Uterus (tissue), 4 donors: ENCODE measurements around the gene FGF14. TPM values are rescaled to one million over a fixed set of nuclear protein-coding genes. Genes with fewer than 3 reads are reported as not detected.

Experiments used
- DNase-seq, 2 donors: peaks; one replicate each; pipeline ENCODE4 v3.0.0-alpha.2; 2019 to 2020
- H3K27ac ChIP-seq, 2 donors: fragments of 200-600 bp; sonication (generic); 1 replicate in 1 of 2; 2 replicates in 1 of 2; pipeline ENCODE4 v1.5.1; 2016 to 2018
- H3K27me3 ChIP-seq, 2 donors: fragments of 200-600 bp; sonication (generic); one replicate each; pipeline ENCODE4 v1.5.1; 2018 to 2019; ENCODE audit warnings: control low read depth in 1 of 2
- H3K36me3 ChIP-seq, 2 donors: fragments of 200-600 bp; sonication (generic); one replicate each; pipeline ENCODE4 v1.5.1; 2019; ENCODE audit warnings: control low read depth in 1 of 2
- H3K4me1 ChIP-seq, 2 donors: fragments of 200-600 bp; sonication (generic); one replicate each; pipeline ENCODE4 v1.5.1; 2018 to 2019; ENCODE audit warnings: control low read depth in 1 of 2
- H3K4me3 ChIP-seq, 2 donors: fragments of 200-600 bp; sonication (generic); 1 replicate in 1 of 2; 2 replicates in 1 of 2; pipeline ENCODE4 v1.5.1; 2018 to 2019; ENCODE audit warnings: mild to moderate bottlenecking in 1 of 2
- H3K9me3 ChIP-seq, 2 donors: fragments of 200-600 bp; sonication (generic); one replicate each; pipeline ENCODE4 v1.5.1; 2019; ENCODE audit warnings: control low read depth in 1 of 2
- CTCF ChIP-seq, 4 experiments: fragments of 200-600 bp in 2 of 4; fragments of 450-650 bp in 2 of 4; sonication (generic) in 2 of 4; IDR thresholded peaks; one replicate each; pipeline ENCODE4 v1.5.1; 2016 to 2019; ENCODE audit warnings: antibody characterized with exemption in 4 of 4, mild to moderate bottlenecking in 2 of 4, moderate library complexity in 1 of 4
- POLR2A ChIP-seq, 2 donors: fragments of 450-650 bp; IDR thresholded peaks; one replicate each; pipeline ENCODE4 v1.6.1; 2016; ENCODE audit warnings: antibody characterized with exemption in 2 of 2, mild to moderate bottlenecking in 1 of 2, moderate library complexity in 1 of 2
- intact Hi-C: fragments of 100-400 bp; cut with DNase I; formaldehyde crosslinking; loops from one replicate; pipeline ENCODE4 v1.15.1; 2023; ENCODE audit warnings: low total_unique reads
- total RNA-seq, 4 donors: library from RNA; depleted of rRNA in 3 of 4; stranded (reverse); fragments of >200 nt in 3 of 4; gene quantifications; one replicate each; pipeline versions ENCODE4 v1.1.0 to v1.2.4, GENCODE V29; 2014 to 2023
- donor health status: DM: yes; HTN: yes; CAD: no.

The FGF14 gene
- total RNA-seq, 4 donors from 2014 or later = under 0.01 to 0.98 (median 0.62) TPM; not detected in 1

- DNase-seq = no peak
- no peak overlapping the region for H3K27ac ChIP-seq
- TF ChIP-seq CTCF (IDR thresholded peaks at IDR 0.05) (no peak), POLR2A (IDR thresholded peaks at IDR 0.05) (no peak)
Observed at GRCh38 chr13:102369302-102369701, 32.5 kb downstream of the FGF14 start.

GRCh38 chr13:102367836-102368235 is 34.0 kb downstream of the FGF14 start:
- Histone ChIP-seq H3K27me3 (no peaks in the 10 kb centered on the region), H3K36me3 (no peaks in the 10 kb centered on the region), H3K4me1 (no peaks in the 10 kb centered on the region), H3K9me3 (no peaks in the 10 kb centered on the region), H3K4me3 (no peak overlapping the region), H3K27ac (no peak overlapping the region)
- intact Hi-C loops = no loop called here
- TF ChIP-seq POLR2A (IDR thresholded peaks at IDR 0.05) (no peak), CTCF (IDR thresholded peaks at IDR 0.05) (no peak)
- no peak for DNase-seq

More at GRCh38 chr13:102369302-102369701, 32.5 kb downstream of the FGF14 start:
- Histone ChIP-seq H3K4me1 (no peaks in the 10 kb centered on the region), H3K27me3 (no peaks in the 10 kb centered on the region), H3K9me3 (no peaks in the 10 kb centered on the region), H3K4me3 (no peak overlapping the region), H3K36me3 (no peaks in the 10 kb centered on the region)
- intact Hi-C loops = no loop called here

GRCh38 chr13:102361113-102361512 is 40.7 kb downstream of the FGF14 start:
- no peaks in the 10 kb centered on the region for H3K27me3 ChIP-seq
- intact Hi-C loops = no loop called here
- DNase-seq = no peak
- no peaks in the 10 kb centered on the region for H3K4me1 ChIP-seq
- H3K27ac ChIP-seq = no peak overlapping the region
- TF ChIP-seq CTCF (IDR thresholded peaks at IDR 0.05) = no peak
- no peak for TF ChIP-seq POLR2A (IDR thresholded peaks at IDR 0.05)
- H3K4me3 ChIP-seq = no peak overlapping the region
- no peaks in the 10 kb centered on the region for H3K9me3 ChIP-seq
- no peaks in the 10 kb centered on the region for H3K36me3 ChIP-seq

- no peaks in the 10 kb centered on the region for H3K36me3 ChIP-seq
- no peak overlapping the region for H3K4me3 ChIP-seq
- H3K27me3 ChIP-seq = no peaks in the 10 kb centered on the region
- H3K4me1 ChIP-seq = no peaks in the 10 kb centered on the region
- intact Hi-C loops = no loop called here
- no peak for DNase-seq
- TF ChIP-seq POLR2A (IDR thresholded peaks at IDR 0.05) = no peak
- TF ChIP-seq CTCF (IDR thresholded peaks at IDR 0.05) = no peak
- H3K9me3 ChIP-seq = no peaks in the 10 kb centered on the region
- H3K27ac ChIP-seq = no peak overlapping the region
Observed at GRCh38 chr13:102359264-102359663, 42.6 kb downstream of the FGF14 start.

- Histone ChIP-seq H3K27me3 (no peaks in the 10 kb centered on the region), H3K4me1 (no peaks in the 10 kb centered on the region), H3K9me3 (no peaks in the 10 kb centered on the region), H3K36me3 (no peaks in the 10 kb centered on the region), H3K27ac (no peak overlapping the region), H3K4me3 (no peak overlapping the region)
- DNase-seq = no peak
- intact Hi-C loops = no loop called here
- TF ChIP-seq CTCF (IDR thresholded peaks at IDR 0.05) (no peak), POLR2A (IDR thresholded peaks at IDR 0.05) (no peak)
Observed at GRCh38 chr13:102355251-102355650, 46.6 kb downstream of the FGF14 start.
